K562 (cell line): Measurements from ENCODE around the gene UBE3B. TPM values are rescaled to one million over a fixed set of nuclear protein-coding genes. Genes with fewer than 3 reads are reported as not detected.

ENCODE experiments used
- BCLAF1 ChIP-seq, 2 experiments: fragments of 450-650 bp in 1 of 2; IDR thresholded peaks; 2 replicates each; pipeline ENCODE4 v1.6.1; 2011 to 2017; ENCODE audit warnings: low read depth in 2 of 2, antibody characterized with exemption in 1 of 2, borderline replicate concordance in 1 of 2, low read length in 1 of 2, mild to moderate bottlenecking in 1 of 2, mixed read lengths in 1 of 2; ENCODE audit not compliant: control insufficient read depth in 1 of 2
- ETV1 ChIP-seq: fragments of 450-650 bp; conservative IDR thresholded peaks from 2 replicates; pipeline ENCODE4 v1.6.1; 2016; ENCODE audit warnings: missing genetic modification characterization, control low read depth, low read depth, missing compliant biosample characterization
- FOXJ3 ChIP-seq: sonication (generic); formaldehyde crosslinking; IDR thresholded peaks from 2 replicates; pipeline ENCODE4 v1.4.0; 2020; ENCODE audit warnings: mild to moderate bottlenecking, missing genetic modification reagents
- HCFC1 ChIP-seq: IDR thresholded peaks from 2 replicates; pipeline ENCODE4 v1.6.1; 2012; ENCODE audit warnings: low read depth, low read length, improper control_type of control experiment
- HNRNPLL ChIP-seq: fragments of 200-400 bp; formaldehyde crosslinking; IDR thresholded peaks from 2 replicates; pipeline ENCODE4 v1.6.1; 2017; ENCODE audit warnings: low read length, low read depth, mild to moderate bottlenecking; ENCODE audit not compliant: poor library complexity, severe bottlenecking
- KLF13 ChIP-seq: fragments of 450-650 bp; IDR thresholded peaks from 2 replicates; pipeline ENCODE4 v1.6.1; 2016; ENCODE audit warnings: missing genetic modification characterization, low read depth, mild to moderate bottlenecking, missing compliant biosample characterization, moderate library complexity, borderline replicate concordance
- MAX ChIP-seq: sonication (generic); formaldehyde crosslinking; IDR thresholded peaks from 2 replicates; pipeline ENCODE4 v1.9.0; 2022; ENCODE audit warnings: mild to moderate bottlenecking, missing genetic modification reagents
- MTA2 ChIP-seq: fragments of 450-650 bp; IDR thresholded peaks from 2 replicates; pipeline ENCODE4 v1.6.1; 2016; ENCODE audit warnings: low read depth
- MXI1 ChIP-seq: IDR thresholded peaks from 2 replicates; pipeline ENCODE4 v1.6.1; 2011; ENCODE audit warnings: low read depth, mild to moderate bottlenecking, improper control_type of control experiment, low read length
- MYC ChIP-seq, 2 experiments: fragments of 250-450 bp in 1 of 2; sonication (Bioruptor Pico) in 1 of 2; IDR thresholded peaks; 2 replicates each; pipeline versions ENCODE4 v1.5.1 to v1.6.1; 2012 to 2021; ENCODE audit warnings: low read depth in 2 of 2, borderline replicate concordance in 1 of 2, improper control_type of control experiment in 1 of 2, low read length in 1 of 2, mild to moderate bottlenecking in 1 of 2, moderate library complexity in 1 of 2
- PBX2 ChIP-seq, 2 experiments: IDR thresholded peaks in 1 of 2; conservative IDR thresholded peaks in 1 of 2; 2 replicates each; pipeline ENCODE4 v1.6.1; 2016; ENCODE audit warnings: low read depth in 2 of 2, mild to moderate bottlenecking in 1 of 2, missing compliant biosample characterization in 1 of 2, missing genetic modification characterization in 1 of 2, moderate library complexity in 1 of 2
- RAD21 ChIP-seq, 2 experiments: fragments of 250-450 bp in 1 of 2; fragments of 450-650 bp in 1 of 2; sonication (Bioruptor Pico) in 1 of 2; formaldehyde crosslinking in 1 of 2; IDR thresholded peaks in 1 of 2; conservative IDR thresholded peaks in 1 of 2; 2 replicates each; pipeline versions ENCODE4 v1.4.0 to v1.8.0; 2020 to 2022; ENCODE audit warnings: mild to moderate bottlenecking in 2 of 2, moderate library complexity in 1 of 2
- SOX6 ChIP-seq: fragments of 450-650 bp; IDR thresholded peaks from 2 replicates; pipeline ENCODE4 v1.6.1; 2014; ENCODE audit warnings: mild to moderate bottlenecking
- SP2 ChIP-seq: IDR thresholded peaks from 2 replicates; pipeline ENCODE4 v1.6.1; 2011; ENCODE audit warnings: mild to moderate bottlenecking, low read depth, low read length, moderate library complexity; ENCODE audit not compliant: poor library complexity, severe bottlenecking; ENCODE audit errors: extremely low read depth
- SREBF1 ChIP-seq: fragments of 150-350 bp; IDR thresholded peaks from 2 replicates; pipeline ENCODE4 v1.6.1; 2014; ENCODE audit warnings: antibody characterized with exemption, low read depth, low read length, borderline replicate concordance
- TEAD4 ChIP-seq, 2 experiments: sonication (generic) in 1 of 2; formaldehyde crosslinking in 1 of 2; IDR thresholded peaks; 2 replicates each; pipeline versions ENCODE4 v1.6.1 to v1.8.0; 2012 to 2022; ENCODE audit warnings: borderline replicate concordance in 1 of 2, inconsistent platforms in 1 of 2, low read length in 1 of 2, mild to moderate bottlenecking in 1 of 2, missing genetic modification reagents in 1 of 2
- ZNF134 ChIP-seq: fragments of 250-450 bp; sonication (Bioruptor Pico); conservative IDR thresholded peaks from 2 replicates; pipeline ENCODE4 v1.4.0; 2020
- ZNF436 ChIP-seq: fragments of 250-450, 450-650 bp; sonication (Bioruptor Pico); formaldehyde crosslinking; IDR thresholded peaks from 2 replicates; pipeline ENCODE4 v1.7.0; 2020; ENCODE audit warnings: mild to moderate bottlenecking
- ZNF75A ChIP-seq: fragments of 450-650 bp; formaldehyde crosslinking; IDR thresholded peaks from 2 replicates; pipeline ENCODE4 v1.4.0; 2020; ENCODE audit warnings: mild to moderate bottlenecking
- polyA plus RNA-seq, 8 experiments: library from polyadenylated mRNA; depleted of rRNA in 4 of 8; stranded (reverse) in 5 of 8; unstranded in 3 of 8; fragments of >200 nt; fragmentation: Nextera tagmentation in 2 of 8; fragmentation: Illumina TruSeq in 1 of 8; extraction: Ambion mirVana in 2 of 8; extraction: Trizol in 1 of 8; gene quantifications; 2 replicates each; pipeline versions ENCODE4 v1.2.1 to v1.2.3, GENCODE V29; 2011 to 2014; ENCODE audit warnings: inconsistent platforms in 1 of 8, missing spikeins in 1 of 8
- total RNA-seq, 7 experiments: library from RNA; depleted of rRNA in 6 of 7; stranded (reverse); fragments of >200 nt in 6 of 7; fragmentation: Illumina TruSeq in 2 of 7; extraction: Trizol in 2 of 7; gene quantifications; 2 replicates each; pipeline versions ENCODE4 v1.2.1 to v1.2.3, GENCODE V29; 2011 to 2021; ENCODE audit warnings: low replicate concordance in 1 of 7

UBE3B gene
- total and polyA plus RNA-seq, 9 of the 15 experiments (the other 6 are each of a cell fraction or from before 2014, with no cell fraction given), result 7.6 to 23.6 (median 15.5) TPM

- no peak for TF ChIP-seq ZNF436 (CRISPR knock-in tag)
- TF ChIP-seq HNRNPLL, result peak; percentile 71
- no peak for TF ChIP-seq KLF13
- no peak for TF ChIP-seq FOXJ3 (CRISPR knock-in tag)
- TF ChIP-seq PBX2 (CRISPR knock-in tag; IDR thresholded peaks at IDR 0.05; ENCODE audit: low read depth), result no peak
- TF ChIP-seq PBX2 (tag; conservative IDR thresholded peaks at IDR 0.05; ENCODE audit: low read depth), result no peak
- TF ChIP-seq ZNF134, result no peak
- no peak for TF ChIP-seq SP2
- no peak for TF ChIP-seq MAX (CRISPR knock-in tag)
- no peak for TF ChIP-seq SOX6
- TF ChIP-seq BCLAF1 (IDR thresholded peaks at IDR 0.05; ENCODE audit: borderline replicate concordance in 1 of 2, control insufficient read depth in 1 of 2, low read depth in 2 of 2, low read length in 1 of 2), result no peak
- TF ChIP-seq HCFC1, result 0 out of 2 replicates have a peak, but pooled peaks have one; percentile 21
- no peak for TF ChIP-seq MTA2
- 0 out of 2 replicates have a peak, but pooled peaks have one; percentile 16 for TF ChIP-seq MXI1
- TF ChIP-seq RAD21 (CRISPR knock-in tag; conservative IDR thresholded peaks at IDR 0.05 in 1 of 2, IDR thresholded peaks at IDR 0.05 in 1 of 2), result peak; percentile 54 to 86
- TF ChIP-seq ZNF75A (CRISPR knock-in tag), result no peak
- 0 out of 2 replicates have a peak, but pooled peaks have one; percentile 12 for TF ChIP-seq TEAD4 (IDR thresholded peaks at IDR 0.05; ENCODE audit: low read length)
- TF ChIP-seq TEAD4 (CRISPR knock-in tag; IDR thresholded peaks at IDR 0.05; ENCODE audit: borderline replicate concordance), result no peak
- no peak for TF ChIP-seq SREBF1
- no peak for TF ChIP-seq ETV1 (tag)
- no peak for TF ChIP-seq MYC (IDR thresholded peaks at IDR 0.05; ENCODE audit: low read depth, low read length)
- TF ChIP-seq MYC (CRISPR knock-in tag; IDR thresholded peaks at IDR 0.05; ENCODE audit: borderline replicate concordance, low read depth), result no peak
Measured at GRCh38 chr12:109428037-109428629, 49.3 kb upstream of the UBE3B start (continued).
